BJ (cell line): Measurements from ENCODE around the gene TCEAL3. TPM values are rescaled to one million over a fixed set of nuclear protein-coding genes. Genes with fewer than 3 reads are reported as not detected.
A peak's percentile ranks its signal among the peaks of the same experiment; 100 is the strongest.

Experiments used
- CTCF ChIA-PET: fragments of 350-600 bp; formaldehyde crosslinking; extraction: SDS; loops from one replicate; lab custom pipeline; 2021; ENCODE audit warnings: antibody characterized with exemption, inconsistent platforms; lab: Yijun Ruan, JAX
- POLR2A ChIA-PET: fragments of 300-600 bp; sonication (Branson Sonifier 250); formaldehyde crosslinking; extraction: SDS; loops from one replicate; lab custom pipeline; 2021; ENCODE audit warnings: antibody characterized with exemption; lab: Charles Lee
- DNase-seq: peaks from one replicate; pipeline ENCODE4 v3.0.0-alpha.2; 2011; ENCODE audit warnings: low read depth
- H3K27me3 ChIP-seq: 2 replicates; pipeline ENCODE4 v1.6.0; 2011; ENCODE audit warnings: low read length; ENCODE audit not compliant: control insufficient read depth, insufficient read depth
- H3K36me3 ChIP-seq: 2 replicates; pipeline ENCODE4 v1.5.1; 2011; ENCODE audit warnings: low read length; ENCODE audit not compliant: control insufficient read depth, insufficient read depth
- H3K4me3 ChIP-seq: 2 replicates; pipeline ENCODE4 v1.5.1; 2011; ENCODE audit warnings: low read depth, mild to moderate bottlenecking, control low read depth, low read length
- CTCF ChIP-seq: IDR thresholded peaks from 2 replicates; pipeline ENCODE4 v1.5.1; 2011; ENCODE audit warnings: low read depth, mild to moderate bottlenecking, control low read depth, inconsistent platforms, low read length, moderate library complexity; ENCODE audit not compliant: insufficient read depth
- polyA plus RNA-seq: library from polyadenylated mRNA; depleted of rRNA; stranded (reverse); fragments of >200 nt; gene quantifications from 2 replicates; pipeline ENCODE4 v1.2.3, GENCODE V29; 2011

Gene TCEAL3
- polyA plus RNA-seq, 1 experiment = 20.4 TPM

DNA sequence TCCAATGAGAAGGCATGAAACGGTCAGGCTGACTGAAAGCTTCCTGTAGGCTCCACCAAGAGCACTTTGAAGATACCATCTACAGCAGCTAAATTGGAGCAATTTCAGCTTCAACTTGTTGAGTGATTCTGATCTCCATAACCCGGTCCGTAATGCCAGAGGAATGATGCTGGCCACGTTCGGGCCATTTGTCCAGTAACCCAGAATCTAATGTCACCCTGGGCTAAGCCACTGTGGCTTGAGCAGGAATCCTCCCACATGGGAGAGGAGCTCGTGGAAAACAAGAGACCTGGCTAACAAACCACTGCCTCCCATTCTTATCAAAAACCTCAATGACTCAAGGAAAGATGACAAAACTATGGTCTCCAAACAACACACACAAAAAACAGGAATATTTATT is 36.6 kb upstream of the TCEAL3 start:
- no peak for TF ChIP-seq CTCF
- CTCF ChIA-PET = interaction anchor here (0.6 kb wide), 1 partner anchor 36 kb away, joined by 3 read pairs; no protein-coding TSS in a partner anchor
- Histone ChIP-seq H3K27me3 (no peaks in the 10 kb centered on the region), H3K36me3 (no peaks in the 10 kb centered on the region), H3K4me3 (no peak overlapping the region)
- POLR2A ChIA-PET = no interaction called here
- no peak for DNase-seq

DNA sequence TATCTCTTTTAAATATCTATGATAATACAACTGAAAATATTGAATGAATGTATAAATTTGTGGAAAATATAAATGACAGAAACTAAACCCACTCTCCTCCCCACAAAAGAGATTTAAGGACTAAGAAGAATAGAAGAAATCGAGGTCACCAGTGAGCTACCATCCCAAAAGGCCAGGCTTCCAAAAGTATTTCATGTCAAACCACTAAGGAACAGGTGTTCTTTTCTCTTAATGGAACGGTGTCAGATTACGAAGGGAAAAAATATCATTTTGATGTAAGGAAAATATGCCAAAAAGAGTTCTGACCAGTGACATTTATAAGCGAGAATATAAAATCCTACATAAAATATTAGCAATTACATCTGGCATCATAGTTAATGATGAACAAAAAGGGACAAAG is 36.0 kb upstream of the TCEAL3 start:
- no peak overlapping the region for H3K4me3 ChIP-seq
- H3K27me3 ChIP-seq = no peaks in the 10 kb centered on the region
- ChIA-PET CTCF (interaction anchor here (0.6 kb wide), 1 partner anchor 37 kb away, joined by 3 read pairs; no protein-coding TSS in a partner anchor), POLR2A (no interaction called here)
- no peak for DNase-seq
- H3K36me3 ChIP-seq = no peaks in the 10 kb centered on the region
- TF ChIP-seq CTCF = no peak

DNA sequence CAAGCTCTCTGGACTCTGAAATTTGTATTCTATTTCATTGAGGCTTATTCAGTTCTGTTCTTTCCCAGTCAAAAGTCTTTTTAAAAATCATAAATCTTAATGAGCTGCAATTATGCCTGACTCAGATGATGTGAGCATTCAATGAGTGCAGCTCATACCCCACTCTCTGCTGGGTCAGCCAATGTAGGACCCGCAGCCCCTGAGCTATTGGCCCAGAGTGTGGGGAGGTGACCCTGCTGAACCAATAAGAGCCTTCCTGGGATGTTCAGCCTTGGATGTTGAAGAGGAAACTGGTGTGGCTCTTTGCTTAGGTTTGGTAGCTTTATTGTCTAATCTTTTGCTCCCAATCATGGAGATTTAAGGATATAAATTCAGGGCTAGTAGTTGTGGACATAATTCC is 34.6 kb upstream of the TCEAL3 start:
- no peak for DNase-seq
- POLR2A ChIA-PET = interaction anchor here (0.6 kb wide), 2 partner anchors 18 to 57 kb away, joined by 3 to 4 read pairs; no protein-coding TSS in a partner anchor
- H3K36me3 ChIP-seq = no peaks in the 10 kb centered on the region
- CTCF ChIA-PET = interaction anchor here (0.8 kb wide), 1 partner anchor 9 kb away, joined by 3 read pairs; no protein-coding TSS in a partner anchor
- H3K27me3 ChIP-seq = no peaks in the 10 kb centered on the region
- H3K4me3 ChIP-seq = no peak overlapping the region
- TF ChIP-seq CTCF = no peak

DNA sequence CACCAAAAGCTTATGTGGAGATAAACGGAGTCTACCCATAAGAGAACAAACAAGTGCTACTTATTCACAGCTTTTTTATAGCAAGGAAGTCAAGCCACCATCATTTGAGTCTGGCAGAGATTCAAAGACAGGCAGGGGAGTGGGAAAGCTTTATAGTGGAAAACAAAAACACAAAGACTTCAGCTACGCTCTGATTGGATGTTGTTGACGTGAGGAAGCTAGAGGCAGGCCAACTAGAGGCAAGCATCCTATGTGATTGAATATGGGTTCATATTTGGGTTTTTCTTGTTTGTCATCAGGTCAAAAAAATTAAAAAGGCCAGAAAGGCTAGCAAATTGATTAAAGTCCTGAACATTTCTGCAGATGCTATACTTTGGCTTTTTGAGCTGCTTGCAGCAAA is 23.2 kb upstream of the TCEAL3 start:
- DNase-seq = no peak
- Histone ChIP-seq H3K27me3 (no peaks in the 10 kb centered on the region), H3K4me3 (no peak overlapping the region), H3K36me3 (peaks cover 2% of the 10 kb centered on the region; the same call in 1 of the 2 replicates)
- POLR2A ChIA-PET = no interaction called here
- CTCF ChIA-PET = interaction anchor here (0.6 kb wide), 1 partner anchor 27 kb away, joined by 3 read pairs; no protein-coding TSS in a partner anchor
- TF ChIP-seq CTCF = no peak

GRCh38 chrX:103585411-103586313 is 22.1 kb upstream of the TCEAL3 start, which contains the start of gene TCEAL4:
Gene TCEAL4, plus strand, starts transcription at chrX:103585515. Its CDS starts 1,161 bp downstream, at chrX:103586676.
- ChIA-PET CTCF (no interaction called here), POLR2A (no interaction called here)
- DNase-seq = no peak
- H3K4me3 ChIP-seq = peak within 1 kb of the TSS; percentile 75
- no peak for TF ChIP-seq CTCF
- peaks cover 2% of the 10 kb centered on the region; the same call in 1 of the 2 replicates for H3K36me3 ChIP-seq
- no peaks in the 10 kb centered on the region for H3K27me3 ChIP-seq
